ENCODE measurements around the gene CHD5. TPM values are rescaled to one million over a fixed set of nuclear protein-coding genes. Genes with fewer than 3 reads are reported as not detected.

The CHD5 gene
- total RNA-seq, 1 donor from 2014 or later = 4.9 TPM

GRCh38 chr1:6143395-6143794 is 36.7 kb downstream of the CHD5 start:
- Mint-ChIP-seq H3K36me3 (no peaks in the 10 kb centered on the region), H3K9me3 (no peaks in the 10 kb centered on the region), H3K27me3 (ENCODE audit: low read depth) (peaks cover 38% of the 10 kb centered on the region), H3K4me1 (peaks cover 2% of the 10 kb centered on the region), H3K4me3 (no peak overlapping the region), H3K27ac (no peak overlapping the region)
- DNase-seq (ENCODE audit: low spot score in 2 of 2, unreplicated experiment in 2 of 2) = no peak
- no peak for TF ChIP-seq CTCF (IDR thresholded peaks at IDR 0.05; ENCODE audit: unreplicated experiment)

- Mint-ChIP-seq H3K4me3 (no peak overlapping the region), H3K27me3 (ENCODE audit: low read depth) (peaks cover 34% of the 10 kb centered on the region), H3K9me3 (no peaks in the 10 kb centered on the region), H3K36me3 (no peaks in the 10 kb centered on the region), H3K4me1 (no peaks in the 10 kb centered on the region), H3K27ac (no peak overlapping the region)
- no peak for DNase-seq (ENCODE audit: low spot score in 2 of 2, unreplicated experiment in 2 of 2)
- TF ChIP-seq CTCF (IDR thresholded peaks at IDR 0.05; ENCODE audit: unreplicated experiment) = no peak
These were observed 37.4 kb downstream of the CHD5 start for GRCh38 chr1:6142734-6143133.

- Mint-ChIP-seq H3K4me1 (no peaks in the 10 kb centered on the region), H3K27ac (no peak overlapping the region), H3K4me3 (no peak overlapping the region), H3K27me3 (ENCODE audit: low read depth) (peaks cover 33% of the 10 kb centered on the region), H3K36me3 (no peaks in the 10 kb centered on the region), H3K9me3 (no peaks in the 10 kb centered on the region)
- no peak for TF ChIP-seq CTCF (IDR thresholded peaks at IDR 0.05; ENCODE audit: unreplicated experiment)
- DNase-seq (ENCODE audit: low spot score in 2 of 2, unreplicated experiment in 2 of 2) = no peak
These were observed 38.0 kb downstream of the CHD5 start for GRCh38 chr1:6142036-6142621.

GRCh38 chr1:6141592-6141991 is 38.5 kb downstream of the CHD5 start:
- no peak for TF ChIP-seq CTCF (IDR thresholded peaks at IDR 0.05; ENCODE audit: unreplicated experiment)
- DNase-seq (ENCODE audit: low spot score in 2 of 2, unreplicated experiment in 2 of 2) = no peak
- Mint-ChIP-seq H3K27me3 (ENCODE audit: low read depth) (peaks cover 30% of the 10 kb centered on the region), H3K36me3 (no peaks in the 10 kb centered on the region), H3K4me1 (no peaks in the 10 kb centered on the region), H3K9me3 (no peaks in the 10 kb centered on the region), H3K27ac (no peak overlapping the region), H3K4me3 (no peak overlapping the region)

GRCh38 chr1:6140413-6140812 is 39.7 kb downstream of the CHD5 start:
- no peaks in the 10 kb centered on the region for H3K4me1 Mint-ChIP-seq
- no peaks in the 10 kb centered on the region for H3K9me3 Mint-ChIP-seq
- no peak overlapping the region for H3K4me3 Mint-ChIP-seq
- no peaks in the 10 kb centered on the region for H3K36me3 Mint-ChIP-seq
- peaks cover 25% of the 10 kb centered on the region for H3K27me3 Mint-ChIP-seq (ENCODE audit: low read depth)
- no peak overlapping the region for H3K27ac Mint-ChIP-seq
- no peak for DNase-seq (ENCODE audit: low spot score in 2 of 2, unreplicated experiment in 2 of 2)
- no peak for TF ChIP-seq CTCF (IDR thresholded peaks at IDR 0.05; ENCODE audit: unreplicated experiment)

GRCh38 chr1:6137758-6138157 is 42.4 kb downstream of the CHD5 start:
- DNase-seq (ENCODE audit: low spot score in 2 of 2, unreplicated experiment in 2 of 2) = no peak
- Mint-ChIP-seq H3K9me3 (peaks cover 2% of the 10 kb centered on the region), H3K4me3 (no peak overlapping the region), H3K4me1 (no peaks in the 10 kb centered on the region), H3K36me3 (no peaks in the 10 kb centered on the region), H3K27me3 (ENCODE audit: low read depth) (peaks cover 16% of the 10 kb centered on the region), H3K27ac (no peak overlapping the region)
- no peak for TF ChIP-seq CTCF (IDR thresholded peaks at IDR 0.05; ENCODE audit: unreplicated experiment)

Data from mesothelial cell of epicardium (in vitro differentiated cells).